ENCODE data around the gene CAMTA1.
A peak's percentile ranks its signal among the peaks of the same experiment; 100 is the strongest.
"Not testable (repeated sequence)": the region's sequence is repeated elsewhere in the genome, so short reads cannot be mapped to it uniquely, and the experiment has no call there.

Gene CAMTA1

DNA sequence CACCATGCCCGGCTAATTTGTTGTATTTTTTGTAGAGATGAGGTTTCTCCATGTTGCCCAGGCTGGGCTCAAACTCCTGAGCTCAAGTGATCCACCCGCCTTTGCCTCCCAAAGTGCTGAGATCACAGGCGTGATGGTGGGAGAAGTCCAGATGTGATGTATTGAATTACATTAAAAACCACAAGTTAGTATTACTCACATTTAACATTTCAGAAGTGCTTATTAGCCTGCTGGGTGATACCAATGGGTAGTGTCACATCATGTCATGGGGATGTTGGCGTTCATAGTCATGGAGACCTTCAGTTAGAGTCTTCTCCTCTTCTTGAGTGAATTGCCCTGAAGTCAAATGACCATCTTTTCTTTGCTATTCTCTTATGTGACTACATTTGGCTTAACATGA, 922.3 kb downstream of the CAMTA1 start:
- no peak overlapping the region for H3K4me3 ChIP-seq (ENCODE audit: control insufficient read depth, low read depth, low read length)
- no peak for TF ChIP-seq CTCF (conservative IDR thresholded peaks at IDR 0.05; ENCODE audit: control insufficient read depth, insufficient read depth, low read depth, low read length)
- DNase-seq (ENCODE audit: low read depth), result peak; percentile 27

DNA sequence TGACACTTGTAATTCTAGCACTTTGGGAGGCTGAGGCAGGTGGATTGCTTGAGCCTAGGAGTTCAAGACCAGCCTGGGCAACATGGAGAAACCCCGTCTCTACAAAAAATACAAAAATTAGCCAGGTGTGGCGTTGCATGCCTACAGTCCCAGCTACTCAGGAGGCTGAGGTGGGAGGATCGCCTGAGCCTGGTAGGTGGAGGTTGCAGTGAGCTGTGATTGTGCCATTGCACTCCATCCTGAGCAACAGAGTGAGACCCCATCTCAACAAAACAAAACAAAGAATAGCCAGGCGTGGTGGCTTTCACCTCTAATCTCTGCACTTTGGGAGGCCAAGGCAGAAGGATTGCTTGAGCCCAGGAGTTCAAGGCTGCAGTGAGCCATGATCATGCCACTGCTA, 922.8 kb downstream of the CAMTA1 start:
- H3K4me3 ChIP-seq (ENCODE audit: control insufficient read depth, low read depth, low read length); DNase-seq (ENCODE audit: low read depth): not testable (repeated sequence)

DNA sequence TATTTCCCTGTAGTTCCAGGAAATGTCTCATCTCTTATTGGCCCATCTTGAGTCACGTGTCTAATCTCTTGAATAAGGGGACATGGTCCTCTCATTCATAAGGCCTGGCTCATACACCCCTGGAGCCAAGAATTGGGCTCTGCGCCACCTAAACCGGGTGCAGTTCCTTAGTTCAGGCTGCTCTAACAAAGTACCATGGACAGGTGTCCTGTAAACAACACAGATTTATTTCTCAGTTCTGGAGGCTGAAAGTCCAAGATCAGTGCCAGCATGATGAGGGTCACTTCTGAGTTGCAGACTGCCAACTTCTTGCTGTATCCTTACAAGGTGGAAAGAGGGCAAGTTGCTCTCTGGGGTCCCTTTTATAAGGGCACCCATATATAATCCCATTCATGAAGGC, 925.6 kb downstream of the CAMTA1 start:
- TF ChIP-seq CTCF (conservative IDR thresholded peaks at IDR 0.05; ENCODE audit: control insufficient read depth, insufficient read depth, low read depth, low read length), result no peak
- no peak for DNase-seq (ENCODE audit: low read depth)
- H3K4me3 ChIP-seq (ENCODE audit: control insufficient read depth, low read depth, low read length), result no peak overlapping the region

DNA sequence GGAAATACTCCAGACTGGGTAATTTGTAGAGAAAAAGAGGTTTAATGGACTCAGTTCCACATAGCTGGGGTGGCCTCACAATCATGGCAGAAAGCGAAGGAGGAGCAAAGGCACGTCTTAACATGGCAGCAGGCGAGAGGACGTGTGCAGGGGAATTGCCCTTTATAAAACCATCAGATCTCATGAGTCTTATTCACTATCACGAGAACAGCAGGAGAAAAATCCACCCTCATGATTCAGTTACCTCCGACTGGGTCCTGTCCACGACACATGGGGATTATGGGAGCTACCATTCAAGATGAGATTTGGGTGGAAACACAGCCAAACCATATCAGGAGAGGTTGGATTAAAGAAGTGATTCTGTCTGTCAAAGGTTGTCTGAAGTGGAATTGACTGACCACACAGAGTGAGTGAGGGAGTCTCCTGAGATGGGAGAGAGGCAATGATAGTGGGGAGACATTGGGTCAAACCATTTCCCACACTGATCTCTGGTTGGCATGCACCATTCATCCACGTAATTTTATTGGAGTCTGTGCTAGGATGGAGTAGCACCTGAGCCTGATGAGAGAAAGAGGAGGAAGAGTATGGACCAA, 927.6 kb downstream of the CAMTA1 start:
- no peak for DNase-seq (ENCODE audit: low read depth)
- no peak for TF ChIP-seq CTCF (conservative IDR thresholded peaks at IDR 0.05; ENCODE audit: control insufficient read depth, insufficient read depth, low read depth, low read length)
- H3K4me3 ChIP-seq (ENCODE audit: control insufficient read depth, low read depth, low read length), result no peak overlapping the region

GRCh38 chr1:7716506-7716905, 931.3 kb downstream of the CAMTA1 start:
- H3K4me3 ChIP-seq (ENCODE audit: control insufficient read depth, low read depth, low read length), result no peak overlapping the region
- no peak for TF ChIP-seq CTCF (conservative IDR thresholded peaks at IDR 0.05; ENCODE audit: control insufficient read depth, insufficient read depth, low read depth, low read length)
- no peak for DNase-seq (ENCODE audit: low read depth)

- TF ChIP-seq CTCF (conservative IDR thresholded peaks at IDR 0.05; ENCODE audit: control insufficient read depth, insufficient read depth, low read depth, low read length), result no peak
- H3K4me3 ChIP-seq (ENCODE audit: control insufficient read depth, low read depth, low read length), result no peak overlapping the region
- DNase-seq (ENCODE audit: low read depth), result no peak
These were observed 932.6 kb downstream of the CAMTA1 start for GRCh38 chr1:7717748-7718368.

DNA sequence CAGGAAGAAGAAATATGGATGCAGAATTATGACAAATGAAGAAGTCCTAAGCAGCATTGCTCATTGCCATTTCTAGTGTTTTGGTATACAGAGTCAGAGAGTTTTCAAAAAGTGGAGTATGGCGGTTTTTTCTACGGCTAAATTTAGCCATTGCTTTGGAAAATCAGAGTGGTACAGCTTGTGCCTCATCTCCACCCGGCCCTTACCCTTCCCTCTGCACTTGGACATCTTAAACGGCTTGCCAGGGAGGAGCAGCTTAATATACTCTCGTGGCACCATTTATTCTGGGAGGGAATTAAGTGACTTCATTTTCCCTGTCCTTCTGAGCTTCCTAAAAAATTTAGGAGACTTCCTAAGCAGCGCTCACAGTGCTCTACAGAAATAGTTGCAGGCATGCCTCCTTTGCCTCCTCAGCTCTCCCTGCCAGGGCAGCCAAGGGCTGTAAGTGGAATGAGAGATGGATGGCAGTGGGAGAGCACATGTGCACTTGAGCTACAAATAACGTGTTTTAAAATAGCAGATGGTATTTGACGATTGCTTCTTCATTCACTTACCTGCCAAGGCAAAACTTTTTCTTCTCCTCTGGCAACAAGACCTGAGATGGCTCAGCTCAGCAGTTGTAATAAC, 934.3 kb downstream of the CAMTA1 start:
- no peak overlapping the region for H3K4me3 ChIP-seq (ENCODE audit: control insufficient read depth, low read depth, low read length)
- no peak for DNase-seq (ENCODE audit: low read depth)
- TF ChIP-seq CTCF (conservative IDR thresholded peaks at IDR 0.05; ENCODE audit: control insufficient read depth, insufficient read depth, low read depth, low read length), result no peak

Measured in fibroblast of mammary gland (primary cell).